Endodermal cell (in vitro differentiated cells): Measurements from ENCODE around the gene STXBP4. TPM values are rescaled to one million over a fixed set of nuclear protein-coding genes. Genes with fewer than 3 reads are reported as not detected.

Experiments
- DNase-seq: peaks from one replicate; pipeline ENCODE4 v3.0.0-alpha.2; 2017
- H3K27ac ChIP-seq: 2 replicates; pipeline ENCODE4 v1.5.1; 2013; ENCODE audit warnings: mild to moderate bottlenecking, low read depth, low read length, moderate library complexity
- H3K27me3 ChIP-seq: 2 replicates; pipeline ENCODE4 v1.6.1; 2013; ENCODE audit warnings: mild to moderate bottlenecking, low read length, moderate library complexity; ENCODE audit not compliant: insufficient read depth, control insufficient read depth, poor library complexity, severe bottlenecking
- H3K36me3 ChIP-seq: 2 replicates; pipeline ENCODE4 v1.7.0; 2013; ENCODE audit warnings: mild to moderate bottlenecking, low read length, moderate library complexity; ENCODE audit not compliant: control insufficient read depth, insufficient read depth
- H3K4me1 ChIP-seq: one replicate; pipeline ENCODE4 v1.7.0; 2013; ENCODE audit warnings: low read length; ENCODE audit not compliant: control insufficient read depth, insufficient read depth
- H3K4me3 ChIP-seq: 2 replicates; pipeline ENCODE4 v1.5.1; 2013; ENCODE audit warnings: mild to moderate bottlenecking, low read length, moderate library complexity
- H3K9ac ChIP-seq: 2 replicates; pipeline ENCODE4 v1.6.1; 2013; ENCODE audit warnings: mild to moderate bottlenecking, low read length, moderate library complexity; ENCODE audit not compliant: poor library complexity, severe bottlenecking; ENCODE audit errors: extremely low read depth
- H3K9me3 ChIP-seq: 2 replicates; pipeline ENCODE4 v1.6.1; 2013; ENCODE audit warnings: mild to moderate bottlenecking, low read length, moderate library complexity; ENCODE audit not compliant: control insufficient read depth
- H3K27ac Mint-ChIP-seq: 2 replicates; pipeline ENCODE4 v1.8.0; 2020; ENCODE audit warnings: mixed read lengths
- H3K27me3 Mint-ChIP-seq: 2 replicates; pipeline ENCODE4 v1.8.0; 2021; ENCODE audit warnings: mild to moderate bottlenecking, mixed read lengths; ENCODE audit not compliant: insufficient read depth
- H3K36me3 Mint-ChIP-seq: 2 replicates; pipeline ENCODE4 v1.8.0; 2020; ENCODE audit warnings: low read depth, mixed read lengths
- H3K4me1 Mint-ChIP-seq: 2 replicates; pipeline ENCODE4 v1.8.0; 2020; ENCODE audit warnings: mixed read lengths
- H3K4me3 Mint-ChIP-seq: 2 replicates; pipeline ENCODE4 v1.8.0; 2020; ENCODE audit warnings: mild to moderate bottlenecking, moderate library complexity, mixed read lengths
- H3K9me3 Mint-ChIP-seq: 2 replicates; pipeline ENCODE4 v1.8.0; 2020; ENCODE audit warnings: mild to moderate bottlenecking, mixed read lengths
- CTCF ChIP-seq: fragments of 200-600 bp; sonication (generic); conservative IDR thresholded peaks from 2 replicates; pipeline ENCODE4 v1.5.0; 2021; ENCODE audit warnings: antibody characterized with exemption, mild to moderate bottlenecking
- WGBS, 2 experiments: methylation state at CpG; one replicate each; pipeline versions ENCODE4 v1.1.5 to v1.1.7; 2013; ENCODE audit warnings: missing lambda C conversion rate in 2 of 2, mixed read lengths in 1 of 2; ENCODE audit not compliant: insufficient coverage in 1 of 2, insufficient read length in 1 of 2; 5-methylcytosine and 5-hydroxymethylcytosine counted together
- total RNA-seq, 2 donors: library from RNA; stranded (reverse); fragmentation: NEBNext Ultra II Directional in 1 of 2; extraction: Animal tissue kit (Norgen Biotek cat#: 25700) in 1 of 2; gene quantifications; 2 replicates in 1 of 2; 3 replicates in 1 of 2; pipeline ENCODE4 v1.2.1, GENCODE V29; 2021

STXBP4 gene
- total RNA-seq, 2 donors from 2014 or later: 15.5 to 18.0 TPM

GRCh38 chr17:55005520-55005919 lies 37.0 kb downstream of the STXBP4 start:
- Mint-ChIP-seq H3K36me3 (peaks cover 11% of the 10 kb centered on the region), H3K4me1 (no peaks in the 10 kb centered on the region), H3K9me3 (no peaks in the 10 kb centered on the region), H3K27ac (no peak overlapping the region), H3K27me3 (no peaks in the 10 kb centered on the region), H3K4me3 (no peak overlapping the region)
- peaks cover 10% of the 10 kb centered on the region for H3K36me3 ChIP-seq
- H3K9me3 ChIP-seq: peaks cover 3% of the 10 kb centered on the region
- no peaks in the 10 kb centered on the region for H3K4me1 ChIP-seq
- WGBS, 2 experiments: 62% methylated on average over 1 of the region's 1 CpG; no CpG with 5 or more reads in 1 of the 2 experiments
- H3K27me3 ChIP-seq: no peaks in the 10 kb centered on the region
- peak; percentile 78 for TF ChIP-seq CTCF
- no peak overlapping the region for H3K4me3 ChIP-seq
- DNase-seq: peak; percentile 77
- H3K9ac ChIP-seq: no peak overlapping the region
- H3K27ac ChIP-seq: no peak overlapping the region

GRCh38 chr17:55023626-55024025 lies 55.1 kb downstream of the STXBP4 start:
- no peak overlapping the region for H3K9ac ChIP-seq
- no peaks in the 10 kb centered on the region for H3K9me3 ChIP-seq
- Mint-ChIP-seq H3K27ac (no peak overlapping the region), H3K9me3 (no peaks in the 10 kb centered on the region), H3K4me1 (peaks cover under 1% of the 10 kb centered on the region), H3K27me3 (no peaks in the 10 kb centered on the region), H3K36me3 (peaks cover 13% of the 10 kb centered on the region), H3K4me3 (no peak overlapping the region)
- TF ChIP-seq CTCF: no peak
- H3K36me3 ChIP-seq: no peaks in the 10 kb centered on the region
- H3K4me3 ChIP-seq: no peak overlapping the region
- 40% methylated on average over 1 of the region's 1 CpG; no CpG with 5 or more reads in 1 of the 2 experiments for WGBS, 2 experiments
- H3K27me3 ChIP-seq: no peaks in the 10 kb centered on the region
- DNase-seq: no peak
- H3K27ac ChIP-seq: no peak overlapping the region
- H3K4me1 ChIP-seq: no peaks in the 10 kb centered on the region

- Mint-ChIP-seq H3K27me3 (no peaks in the 10 kb centered on the region), H3K36me3 (peaks cover under 1% of the 10 kb centered on the region), H3K4me1 (no peaks in the 10 kb centered on the region), H3K9me3 (no peaks in the 10 kb centered on the region), H3K27ac (no peak overlapping the region), H3K4me3 (no peak overlapping the region)
- Histone ChIP-seq H3K36me3 (no peaks in the 10 kb centered on the region), H3K4me1 (no peaks in the 10 kb centered on the region), H3K4me3 (no peak overlapping the region), H3K9ac (no peak overlapping the region), H3K27ac (no peak overlapping the region), H3K9me3 (no peaks in the 10 kb centered on the region), H3K27me3 (no peaks in the 10 kb centered on the region)
- 58% methylated on average over 1 of the region's 1 CpG; no CpG with 5 or more reads in 1 of the 2 experiments for WGBS, 2 experiments
- TF ChIP-seq CTCF: no peak
- no peak for DNase-seq
Measured at GRCh38 chr17:55037828-55038227, 69.3 kb downstream of the STXBP4 start.
